GM21360 (cell line): ENCODE measurements around the gene USP33.
"Not testable (repeated sequence)": the region's sequence is repeated elsewhere in the genome, so short reads cannot be mapped to it uniquely, and the experiment has no call there.

Experiments
- ATAC-seq: cut with Tn5 transposase; IDR thresholded peaks from one replicate; pipeline ENCODE4 v1.9.1; 2021; ENCODE audit warnings: mild to moderate bottlenecking, moderate library complexity; ENCODE audit not compliant: unreplicated experiment

USP33 gene

GRCh38 chr1:77741316-77741715, 18.3 kb downstream of the USP33 start:
- no peak for ATAC-seq

- ATAC-seq, result no peak
Measured at GRCh38 chr1:77739235-77739634, 20.4 kb downstream of the USP33 start.

- no peak for ATAC-seq
Measured at GRCh38 chr1:77732090-77732489, 27.6 kb downstream of the USP33 start.

GRCh38 chr1:77725706-77726105, 33.9 kb downstream of the USP33 start:
- ATAC-seq, result no peak

GRCh38 chr1:77718181-77718580, 41.5 kb downstream of the USP33 start:
- ATAC-seq, result no peak

- no peak for ATAC-seq
Measured at GRCh38 chr1:77716065-77716464, 43.6 kb downstream of the USP33 start.

- ATAC-seq, result no peak
Measured at GRCh38 chr1:77709727-77710126, 49.9 kb downstream of the USP33 start.

- no peak for ATAC-seq
Measured at GRCh38 chr1:77706321-77706720, 53.3 kb downstream of the USP33 start.

- no peak for ATAC-seq
Measured at GRCh38 chr1:77704736-77705135, 54.9 kb downstream of the USP33 start.

- ATAC-seq, result not testable (repeated sequence)
Measured at GRCh38 chr1:77699673-77700072, 60.0 kb downstream of the USP33 start.

GRCh38 chr1:77697441-77697840, 62.2 kb downstream of the USP33 start:
- ATAC-seq, result no peak

GRCh38 chr1:77688939-77689338, 70.7 kb downstream of the USP33 start:
- peak; percentile 40 for ATAC-seq

GRCh38 chr1:77687519-77687906, 72.1 kb downstream of the USP33 start:
- no peak for ATAC-seq

GRCh38 chr1:77686796-77687518, 72.7 kb downstream of the USP33 start:
- no peak for ATAC-seq

GRCh38 chr1:77683160-77684148, 76.2 kb downstream of the USP33 start:
- peak; percentile 69 for ATAC-seq

GRCh38 chr1:77682460-77683159, 77.0 kb downstream of the USP33 start, which contains the start of gene ZZZ3:
TSS of gene ZZZ3 (minus strand) at chr1:77682658. CDS start at chr1:77633354, 49,304 bp downstream.
- ATAC-seq, result peak; percentile 72

- no peak for ATAC-seq
Measured at GRCh38 chr1:77680173-77680572, 79.5 kb downstream of the USP33 start.

- no peak for ATAC-seq
Measured at GRCh38 chr1:77678660-77679610, 80.7 kb downstream of the USP33 start.

- ATAC-seq, result not testable (repeated sequence)
Measured at GRCh38 chr1:77674807-77675206, 84.8 kb downstream of the USP33 start.
